Measurements from ENCODE around the gene MANSC1.

Gene MANSC1

DNA sequence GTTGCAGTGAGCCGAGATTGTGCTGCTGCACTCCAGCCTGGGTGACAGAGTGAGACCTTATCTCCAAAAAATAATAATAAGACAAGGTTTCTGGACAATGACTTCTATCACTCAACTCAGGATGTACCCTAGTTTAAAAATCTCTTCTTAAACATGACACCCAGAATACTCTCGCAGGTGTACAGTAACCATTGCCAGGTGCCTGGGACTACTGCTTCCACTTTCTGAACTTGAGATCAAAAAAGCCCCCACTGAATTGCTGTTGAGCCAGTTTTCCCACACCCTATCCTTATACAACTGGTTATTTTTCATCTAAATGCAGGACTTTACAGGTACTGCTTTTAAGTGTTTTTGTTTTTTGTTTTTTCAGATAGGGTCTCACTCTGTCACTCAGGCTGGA is 43.1 kb upstream of the MANSC1 start:
- in situ Hi-C loops (cut with HindIII; ENCODE audit: low pct_ligation_motif_present, low sequenced_read_pairs): no loop called here
- no peak for DNase-seq
- Histone ChIP-seq H3K4me3 (ENCODE audit: low read depth, low read length) (no peak overlapping the region), H3K27me3 (replicated peaks) (no peaks in the 10 kb centered on the region), H3K36me3 (replicated peaks) (no peaks in the 10 kb centered on the region), H3K27ac (no peak overlapping the region)
- TF ChIP-seq, protein P1, sequence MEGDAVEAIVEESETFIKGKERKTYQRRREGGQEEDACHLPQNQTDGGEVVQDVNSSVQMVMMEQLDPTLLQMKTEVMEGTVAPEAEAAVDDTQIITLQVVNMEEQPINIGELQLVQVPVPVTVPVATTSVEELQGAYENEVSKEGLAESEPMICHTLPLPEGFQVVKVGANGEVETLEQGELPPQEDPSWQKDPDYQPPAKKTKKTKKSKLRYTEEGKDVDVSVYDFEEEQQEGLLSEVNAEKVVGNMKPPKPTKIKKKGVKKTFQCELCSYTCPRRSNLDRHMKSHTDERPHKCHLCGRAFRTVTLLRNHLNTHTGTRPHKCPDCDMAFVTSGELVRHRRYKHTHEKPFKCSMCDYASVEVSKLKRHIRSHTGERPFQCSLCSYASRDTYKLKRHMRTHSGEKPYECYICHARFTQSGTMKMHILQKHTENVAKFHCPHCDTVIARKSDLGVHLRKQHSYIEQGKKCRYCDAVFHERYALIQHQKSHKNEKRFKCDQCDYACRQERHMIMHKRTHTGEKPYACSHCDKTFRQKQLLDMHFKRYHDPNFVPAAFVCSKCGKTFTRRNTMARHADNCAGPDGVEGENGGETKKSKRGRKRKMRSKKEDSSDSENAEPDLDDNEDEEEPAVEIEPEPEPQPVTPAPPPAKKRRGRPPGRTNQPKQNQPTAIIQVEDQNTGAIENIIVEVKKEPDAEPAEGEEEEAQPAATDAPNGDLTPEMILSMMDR (IDR thresholded peaks at IDR 0.05; ENCODE audit: low read depth, low read length, missing control alignments): no peak

DNA sequence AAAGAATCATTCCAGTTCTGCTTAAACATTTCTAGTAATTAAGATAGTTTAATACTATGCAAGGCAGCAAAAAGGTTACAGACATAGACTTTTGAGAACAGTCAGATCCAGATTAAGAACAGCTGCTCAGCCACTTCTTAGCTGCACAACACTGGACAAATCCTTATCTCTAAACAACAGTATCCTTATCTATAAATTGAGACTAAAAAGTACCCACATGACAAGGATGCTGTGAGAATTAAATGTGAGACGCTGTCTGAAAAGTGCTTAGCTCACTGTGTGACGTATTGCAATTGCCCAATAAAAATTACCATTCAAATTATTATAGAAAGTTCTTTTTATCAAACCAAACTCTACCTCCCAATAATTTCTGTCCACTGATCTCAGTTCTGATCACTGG is 42.4 kb upstream of the MANSC1 start:
- no peaks in the 10 kb centered on the region for H3K27me3 ChIP-seq (replicated peaks)
- TF ChIP-seq, protein P1 (IDR thresholded peaks at IDR 0.05; ENCODE audit: low read depth, low read length, missing control alignments): no peak
- H3K36me3 ChIP-seq (replicated peaks): no peaks in the 10 kb centered on the region
- H3K4me3 ChIP-seq (ENCODE audit: low read depth, low read length): no peak overlapping the region
- in situ Hi-C loops (cut with HindIII; ENCODE audit: low pct_ligation_motif_present, low sequenced_read_pairs): no loop called here
- DNase-seq: no peak
- H3K27ac ChIP-seq: no peak overlapping the region

DNA sequence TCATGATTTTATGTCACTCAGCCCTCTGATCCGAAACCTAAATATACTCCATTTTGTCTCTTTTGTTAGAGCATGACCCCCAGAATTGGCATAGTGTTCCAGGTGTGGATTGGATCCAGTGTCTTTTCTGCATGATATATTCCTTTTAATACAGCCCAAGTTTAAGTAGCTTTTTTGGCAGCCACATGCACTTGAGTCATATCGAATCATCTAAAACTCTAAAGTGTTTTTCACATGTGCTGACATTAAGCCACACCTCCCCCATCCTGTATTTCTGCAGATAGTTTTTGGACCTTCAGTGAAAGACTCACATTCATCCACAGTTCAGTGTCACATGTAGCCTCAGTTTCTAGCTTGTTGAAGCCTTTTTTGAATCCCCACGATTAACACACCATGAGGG is 37.5 kb upstream of the MANSC1 start:
- H3K36me3 ChIP-seq (replicated peaks): no peaks in the 10 kb centered on the region
- peak; percentile 42 for DNase-seq
- H3K27ac ChIP-seq: no peak overlapping the region
- H3K4me3 ChIP-seq (ENCODE audit: low read depth, low read length): no peak overlapping the region
- in situ Hi-C loops (cut with HindIII; ENCODE audit: low pct_ligation_motif_present, low sequenced_read_pairs): no loop called here
- TF ChIP-seq, protein P1 (IDR thresholded peaks at IDR 0.05; ENCODE audit: low read depth, low read length, missing control alignments): no peak
- no peaks in the 10 kb centered on the region for H3K27me3 ChIP-seq (replicated peaks)

DNA sequence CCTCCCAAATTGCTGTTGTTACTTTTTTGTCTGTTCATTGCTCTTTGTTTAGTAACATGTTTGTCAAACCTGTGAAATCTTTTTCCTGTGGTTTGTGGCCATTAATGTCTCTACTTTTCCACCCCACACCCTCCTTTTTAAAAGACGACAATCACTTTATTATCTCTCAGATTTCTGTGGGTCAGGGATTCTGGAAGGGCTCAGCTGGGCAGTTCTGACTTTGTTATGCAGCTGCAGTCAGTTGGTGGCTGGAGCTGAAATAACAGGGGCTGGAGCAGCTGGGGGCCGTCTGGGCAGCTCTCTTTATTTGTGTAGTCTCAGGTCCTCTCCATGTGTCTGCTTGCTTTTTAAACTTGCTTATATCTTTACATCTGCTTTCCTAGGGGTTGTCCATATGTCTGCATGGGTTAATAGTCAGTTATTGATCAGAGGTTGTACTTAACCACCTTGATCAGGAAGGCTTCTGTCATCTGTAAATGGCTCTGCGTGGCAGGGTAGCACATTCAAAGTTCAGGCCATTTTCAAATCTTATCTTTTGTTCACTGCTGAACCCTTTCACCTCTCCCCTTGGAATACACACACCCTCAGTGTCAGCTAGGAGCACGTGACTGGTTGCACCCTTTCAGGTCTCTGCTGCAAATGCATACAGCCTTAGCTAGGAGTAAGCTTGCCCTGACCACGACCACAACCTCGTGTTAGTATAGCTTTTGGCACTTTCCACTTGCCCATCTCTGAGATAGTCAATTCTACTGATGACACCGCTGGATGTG is 34.7 kb upstream of the MANSC1 start:
- no peak for DNase-seq
- H3K27ac ChIP-seq: no peak overlapping the region
- TF ChIP-seq, protein P1 (IDR thresholded peaks at IDR 0.05; ENCODE audit: low read depth, low read length, missing control alignments): no peak

DNA sequence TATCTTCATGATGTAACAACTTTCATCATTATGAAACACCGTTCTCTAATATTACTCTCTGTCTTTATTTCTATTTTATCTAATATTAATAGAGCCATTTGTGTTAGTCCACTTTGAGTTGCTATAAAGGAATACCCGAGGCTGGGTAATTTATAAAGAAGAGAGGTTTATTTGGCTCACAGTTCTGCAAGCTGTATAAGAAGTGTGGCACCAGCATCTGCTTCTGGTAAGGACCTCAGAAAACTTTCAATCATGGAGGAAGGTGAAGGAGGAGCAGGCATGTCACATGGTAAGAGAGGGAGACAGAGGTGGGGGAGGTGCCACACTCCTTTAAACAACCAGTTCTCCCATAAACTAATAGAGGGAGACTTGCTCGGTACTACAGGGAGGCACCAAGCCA is 31.9 kb upstream of the MANSC1 start:
- no peak overlapping the region for H3K27ac ChIP-seq
- in situ Hi-C loops (cut with HindIII; ENCODE audit: low pct_ligation_motif_present, low sequenced_read_pairs): no loop called here
- no peaks in the 10 kb centered on the region for H3K27me3 ChIP-seq (replicated peaks)
- no peaks in the 10 kb centered on the region for H3K36me3 ChIP-seq (replicated peaks)
- no peak for DNase-seq
- TF ChIP-seq, protein P1 (IDR thresholded peaks at IDR 0.05; ENCODE audit: low read depth, low read length, missing control alignments): no peak
- no peak overlapping the region for H3K4me3 ChIP-seq (ENCODE audit: low read depth, low read length)

More for the DNA sequence above, 34.7 kb upstream of the MANSC1 start:
- in situ Hi-C loops (cut with HindIII; ENCODE audit: low pct_ligation_motif_present, low sequenced_read_pairs): no loop called here
- Histone ChIP-seq H3K4me3 (ENCODE audit: low read depth, low read length) (no peak overlapping the region), H3K27me3 (replicated peaks) (no peaks in the 10 kb centered on the region), H3K36me3 (replicated peaks) (no peaks in the 10 kb centered on the region)

Measured in brain microvascular endothelial cell (primary cell).